Measurements from ENCODE around the gene PLEKHO2.
A peak's percentile ranks its signal among the peaks of the same experiment; 100 is the strongest.

The PLEKHO2 gene

GRCh38 chr15:64857421-64857820 lies 15.7 kb downstream of the PLEKHO2 start:
- no peak for DNase-seq (ENCODE audit: low spot score)

- DNase-seq (ENCODE audit: low spot score) = no peak
These were observed 16.4 kb downstream of the PLEKHO2 start for GRCh38 chr15:64858021-64858575.

GRCh38 chr15:64859226-64859625 lies 17.5 kb downstream of the PLEKHO2 start:
- DNase-seq (ENCODE audit: low spot score) = no peak

GRCh38 chr15:64861331-64861730 lies 19.6 kb downstream of the PLEKHO2 start:
- DNase-seq (ENCODE audit: low spot score) = no peak

GRCh38 chr15:64861960-64862359 lies 20.2 kb downstream of the PLEKHO2 start:
- DNase-seq (ENCODE audit: low spot score) = no peak

GRCh38 chr15:64862408-64862807 lies 20.7 kb downstream of the PLEKHO2 start:
- DNase-seq (ENCODE audit: low spot score) = no peak

GRCh38 chr15:64864068-64864467 lies 22.4 kb downstream of the PLEKHO2 start:
- DNase-seq (ENCODE audit: low spot score) = no peak

- DNase-seq (ENCODE audit: low spot score) = no peak
These were observed 23.6 kb downstream of the PLEKHO2 start for GRCh38 chr15:64865126-64865997.

GRCh38 chr15:64865998-64866520 lies 24.3 kb downstream of the PLEKHO2 start:
- DNase-seq (ENCODE audit: low spot score) = no peak

GRCh38 chr15:64869501-64869900 lies 27.8 kb downstream of the PLEKHO2 start:
- DNase-seq (ENCODE audit: low spot score) = no peak

- DNase-seq (ENCODE audit: low spot score) = no peak
These were observed 28.6 kb downstream of the PLEKHO2 start for GRCh38 chr15:64870353-64870752.

GRCh38 chr15:64875641-64876223 lies 34.0 kb downstream of the PLEKHO2 start:
- no peak for DNase-seq (ENCODE audit: low spot score)

- DNase-seq (ENCODE audit: low spot score) = no peak
These were observed 35.7 kb downstream of the PLEKHO2 start for GRCh38 chr15:64877435-64877834.

GRCh38 chr15:64878705-64879104 lies 37.0 kb downstream of the PLEKHO2 start:
- DNase-seq (ENCODE audit: low spot score) = no peak

- no peak for DNase-seq (ENCODE audit: low spot score)
These were observed 41.4 kb downstream of the PLEKHO2 start for GRCh38 chr15:64883100-64883581.

GRCh38 chr15:64883997-64884511 lies 42.3 kb downstream of the PLEKHO2 start:
- no peak for DNase-seq (ENCODE audit: low spot score)

- no peak for DNase-seq (ENCODE audit: low spot score)
These were observed 43.0 kb downstream of the PLEKHO2 start for GRCh38 chr15:64884679-64885078.

GRCh38 chr15:64888336-64888735 lies 46.6 kb downstream of the PLEKHO2 start:
- DNase-seq (ENCODE audit: low spot score) = no peak

- DNase-seq (ENCODE audit: low spot score) = no peak
These were observed 49.8 kb downstream of the PLEKHO2 start for GRCh38 chr15:64891561-64891960.

GRCh38 chr15:64892847-64893403 lies 51.2 kb downstream of the PLEKHO2 start:
- no peak for DNase-seq (ENCODE audit: low spot score)

GRCh38 chr15:64893481-64894394 lies 52.0 kb downstream of the PLEKHO2 start:
- DNase-seq (ENCODE audit: low spot score) = peak; percentile 74
